ENCODE results near the gene CLEC16A.
"Not testable (repeated sequence)": the region's sequence is repeated elsewhere in the genome, so short reads cannot be mapped to it uniquely, and the experiment has no call there.

The CLEC16A gene

DNA sequence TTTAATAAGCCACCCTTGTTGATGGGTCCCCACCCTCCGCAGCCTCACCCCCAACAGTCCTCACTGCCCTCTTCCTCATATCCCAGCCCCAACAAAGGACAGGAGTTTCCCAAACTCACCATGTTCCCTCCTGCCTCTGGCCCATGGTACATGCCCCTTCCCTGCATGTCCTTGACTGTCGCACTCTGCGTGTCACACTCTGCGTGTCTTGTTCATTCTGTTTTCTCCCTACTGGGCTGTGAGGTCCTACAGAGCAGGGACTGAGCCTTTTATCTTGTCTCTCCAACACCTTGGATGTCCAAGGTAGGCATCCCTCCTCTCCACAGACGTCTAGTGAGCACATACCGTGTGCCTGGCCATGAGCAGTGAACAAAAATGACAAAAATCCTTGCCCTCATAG, 156.9 kb downstream of the CLEC16A start:
- ChIA-PET POLR2A (ENCODE audit: low non-redundant PET) (no interaction called here), CTCF (interaction anchor here (0.6 kb wide), 1 partner anchor 9 kb away, joined by 3 read pairs; no protein-coding TSS in a partner anchor)
- DNase-seq (ENCODE audit: low spot score): no peak
- no peak overlapping the region for H3K27ac ChIP-seq
- TF ChIP-seq, protein P1, sequence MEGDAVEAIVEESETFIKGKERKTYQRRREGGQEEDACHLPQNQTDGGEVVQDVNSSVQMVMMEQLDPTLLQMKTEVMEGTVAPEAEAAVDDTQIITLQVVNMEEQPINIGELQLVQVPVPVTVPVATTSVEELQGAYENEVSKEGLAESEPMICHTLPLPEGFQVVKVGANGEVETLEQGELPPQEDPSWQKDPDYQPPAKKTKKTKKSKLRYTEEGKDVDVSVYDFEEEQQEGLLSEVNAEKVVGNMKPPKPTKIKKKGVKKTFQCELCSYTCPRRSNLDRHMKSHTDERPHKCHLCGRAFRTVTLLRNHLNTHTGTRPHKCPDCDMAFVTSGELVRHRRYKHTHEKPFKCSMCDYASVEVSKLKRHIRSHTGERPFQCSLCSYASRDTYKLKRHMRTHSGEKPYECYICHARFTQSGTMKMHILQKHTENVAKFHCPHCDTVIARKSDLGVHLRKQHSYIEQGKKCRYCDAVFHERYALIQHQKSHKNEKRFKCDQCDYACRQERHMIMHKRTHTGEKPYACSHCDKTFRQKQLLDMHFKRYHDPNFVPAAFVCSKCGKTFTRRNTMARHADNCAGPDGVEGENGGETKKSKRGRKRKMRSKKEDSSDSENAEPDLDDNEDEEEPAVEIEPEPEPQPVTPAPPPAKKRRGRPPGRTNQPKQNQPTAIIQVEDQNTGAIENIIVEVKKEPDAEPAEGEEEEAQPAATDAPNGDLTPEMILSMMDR (conservative IDR thresholded peaks at IDR 0.05; ENCODE audit: low read depth): no peak

DNA sequence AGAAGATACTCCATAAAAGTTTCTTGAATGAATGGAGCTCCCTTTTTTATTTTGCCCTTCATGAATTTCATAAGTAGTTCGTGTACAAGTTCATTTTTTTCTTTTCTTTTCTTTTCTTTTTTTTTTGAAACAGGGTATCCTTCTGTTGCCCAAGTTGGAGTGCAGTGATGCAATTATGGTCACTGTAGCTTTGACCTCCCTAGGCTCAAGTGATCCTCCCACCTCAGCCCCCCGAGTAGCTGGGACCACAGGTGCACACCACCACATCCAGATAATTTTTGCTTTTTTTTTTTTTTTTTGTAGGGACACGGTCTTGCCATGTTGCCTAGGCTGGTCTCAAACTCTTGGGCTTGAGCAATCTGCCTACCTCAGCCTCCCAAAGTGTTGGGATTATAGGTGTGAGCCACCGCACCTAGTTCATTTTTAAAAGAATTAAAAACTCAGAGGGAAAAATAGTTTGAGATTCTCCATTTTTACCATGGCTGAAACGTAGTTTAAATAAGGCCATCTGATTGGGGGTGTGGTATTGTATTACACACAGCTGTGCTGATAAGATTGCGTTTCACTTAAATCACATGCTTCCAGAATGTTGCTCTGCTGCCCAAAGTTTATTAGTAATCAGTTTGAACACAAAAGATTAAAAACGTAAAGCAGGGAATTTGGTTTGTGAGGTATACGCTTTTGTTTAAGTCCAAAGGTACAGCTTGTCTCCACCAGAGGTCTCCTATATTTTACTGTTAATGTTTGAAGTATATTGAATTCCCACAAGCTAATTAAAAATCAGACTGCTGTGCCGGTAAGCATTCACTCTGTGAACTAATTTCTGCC, 157.5 kb downstream of the CLEC16A start:
- H3K27ac ChIP-seq: no peak overlapping the region
- ChIA-PET POLR2A (ENCODE audit: low non-redundant PET) (no interaction called here), CTCF (interaction anchor here (0.6 kb wide), 1 partner anchor 9 kb away, joined by 3 read pairs; no protein-coding TSS in a partner anchor)
- TF ChIP-seq, protein P1 (conservative IDR thresholded peaks at IDR 0.05; ENCODE audit: low read depth): no peak
- DNase-seq (ENCODE audit: low spot score): no peak

DNA sequence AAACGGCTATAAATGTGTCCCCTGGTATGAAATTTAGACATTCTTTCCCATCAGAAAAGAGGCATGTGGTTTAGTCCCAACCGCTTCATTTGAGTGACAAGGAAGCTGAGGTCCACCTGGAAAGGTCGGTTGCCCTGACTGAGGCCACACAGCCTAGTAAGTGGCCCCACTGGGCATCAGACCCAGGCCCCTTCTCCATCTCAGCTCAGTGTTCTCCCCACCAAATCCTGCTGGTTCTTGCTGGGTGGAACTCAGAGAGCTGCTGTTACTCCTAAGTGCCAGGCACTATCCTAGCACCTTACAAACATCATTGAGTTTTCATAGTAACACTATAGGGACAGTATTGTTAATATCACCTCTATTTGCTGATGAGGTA, 158.1 kb downstream of the CLEC16A start:
- no peak for DNase-seq (ENCODE audit: low spot score)
- ChIA-PET CTCF (interaction anchor here (0.6 kb wide), 1 partner anchor 300 kb away, joined by 4 read pairs; no protein-coding TSS in a partner anchor), POLR2A (ENCODE audit: low non-redundant PET) (no interaction called here)
- TF ChIP-seq, protein P1 (conservative IDR thresholded peaks at IDR 0.05; ENCODE audit: low read depth): no peak
- no peak overlapping the region for H3K27ac ChIP-seq

DNA sequence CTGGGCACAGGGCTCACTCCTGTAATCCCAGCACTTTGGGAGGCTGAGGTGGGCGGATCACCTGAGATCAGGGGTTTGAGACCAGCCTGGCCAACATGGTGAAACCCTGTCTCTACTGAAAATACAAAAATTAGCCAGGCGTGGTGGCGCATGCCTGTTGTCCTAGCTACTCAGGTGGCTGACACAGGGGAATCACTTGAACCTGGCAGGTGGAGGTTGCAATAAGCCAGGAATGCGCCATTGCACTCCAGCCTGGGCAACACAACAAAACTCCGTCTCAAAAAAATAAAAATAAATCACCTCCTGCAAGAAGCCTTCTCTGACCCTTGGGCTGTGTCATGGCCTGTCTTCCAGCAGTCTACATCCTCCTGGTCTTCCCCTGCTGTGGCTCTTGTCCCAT, 158.9 kb downstream of the CLEC16A start:
- POLR2A ChIA-PET (ENCODE audit: low non-redundant PET); CTCF ChIA-PET; H3K27ac ChIP-seq; DNase-seq (ENCODE audit: low spot score): not testable (repeated sequence)

DNA sequence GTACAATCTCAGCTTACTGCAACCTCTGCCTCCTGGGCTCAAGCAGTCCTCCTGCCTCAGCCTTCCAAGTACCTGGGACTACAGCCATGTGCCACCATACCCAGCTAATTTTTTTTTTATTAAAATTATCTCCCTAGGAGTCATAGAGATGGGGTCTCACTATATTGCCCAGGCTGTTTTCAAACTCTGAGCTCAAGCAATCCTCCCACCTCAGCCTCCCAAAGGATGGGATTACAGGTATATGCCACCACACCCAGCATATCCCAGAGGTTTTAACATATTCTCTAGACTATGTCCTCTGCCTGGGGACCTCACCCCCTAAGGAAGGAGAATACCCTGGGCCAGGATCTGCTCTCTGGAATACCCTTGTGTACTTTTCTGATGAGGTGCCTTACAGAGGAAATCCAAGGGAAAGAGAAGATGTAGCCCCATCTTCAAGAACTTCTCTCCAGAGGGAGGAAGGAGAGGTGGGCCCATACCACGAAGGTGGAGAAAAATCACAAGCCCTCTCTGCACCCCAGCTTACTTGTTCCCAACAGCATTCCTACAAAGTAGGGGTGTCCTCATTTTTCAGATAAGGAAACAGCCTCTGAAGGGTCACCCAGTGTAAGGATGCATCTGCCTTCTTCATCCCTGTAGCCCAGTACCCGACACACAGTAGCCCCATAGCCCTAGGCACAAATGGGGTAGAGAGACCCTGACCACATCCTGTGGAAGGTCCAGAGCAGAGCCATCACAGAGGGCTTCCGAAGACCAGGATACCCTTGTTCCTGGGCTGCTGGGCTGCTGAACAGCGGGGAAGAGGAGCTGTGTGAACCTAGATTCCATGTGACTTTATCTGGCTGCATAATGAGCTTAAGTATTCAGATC, 160.0 kb downstream of the CLEC16A start:
- peak overlapping the region; percentile 58 for H3K27ac ChIP-seq
- ChIA-PET POLR2A (ENCODE audit: low non-redundant PET) (no interaction called here), CTCF (no interaction called here)
- no peak for DNase-seq (ENCODE audit: low spot score)
- TF ChIP-seq, protein P1 (conservative IDR thresholded peaks at IDR 0.05; ENCODE audit: low read depth): no peak

DNA sequence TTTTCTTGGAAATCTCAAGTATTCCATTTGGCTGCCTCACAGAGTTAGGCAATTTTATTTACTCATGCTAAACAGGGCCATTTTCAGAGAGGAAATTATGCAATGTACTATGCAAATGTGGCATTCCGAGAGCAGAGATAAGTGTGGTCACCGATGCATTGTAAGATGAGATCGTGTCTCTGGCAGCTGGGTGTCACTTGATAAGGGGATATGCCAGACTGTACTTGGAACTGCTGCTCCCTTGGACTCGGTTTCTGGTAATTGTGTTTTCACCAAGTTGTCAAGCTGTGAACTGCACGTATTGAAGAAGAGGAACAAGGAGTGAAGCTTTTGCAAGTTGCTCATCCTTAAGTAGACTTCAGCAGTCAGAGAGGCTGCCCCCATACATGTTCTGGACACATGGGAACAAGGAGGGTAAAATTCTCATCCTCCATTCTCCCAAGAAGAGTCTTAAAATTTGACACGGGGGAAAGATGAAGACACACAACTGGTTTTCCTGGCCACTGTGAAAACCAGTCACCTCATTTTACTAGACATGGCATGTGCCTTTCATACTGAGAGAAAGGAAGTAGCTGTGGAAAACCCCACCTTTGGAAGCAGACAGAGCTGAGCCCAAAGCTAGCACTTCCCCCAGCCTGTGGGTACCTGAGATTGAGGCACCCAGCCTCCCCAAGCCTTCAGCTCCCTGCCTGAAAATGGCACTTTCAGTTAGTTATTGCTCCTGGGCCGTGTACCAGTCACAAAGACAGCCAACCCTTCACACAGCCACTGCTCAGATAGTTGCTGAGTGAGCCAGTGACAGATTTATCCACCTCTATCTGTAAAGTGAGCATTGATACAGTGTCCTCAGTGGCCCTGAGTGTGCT, 160.9 kb downstream of the CLEC16A start:
- DNase-seq (ENCODE audit: low spot score): peak; percentile 32
- ChIA-PET POLR2A (ENCODE audit: low non-redundant PET) (no interaction called here), CTCF (no interaction called here)
- H3K27ac ChIP-seq: peak overlapping the region; percentile 58
- TF ChIP-seq, protein P1 (conservative IDR thresholded peaks at IDR 0.05; ENCODE audit: low read depth): no peak

Data from RWPE1 (cell line).